Keratinocyte (primary cell): ENCODE results near the gene DPYD.

Source experiments
- EZH2 ChIP-seq: IDR thresholded peaks from one replicate; pipeline ENCODE4 v1.6.1; 2012; ENCODE audit warnings: inconsistent platforms, mild to moderate bottlenecking, low read length, moderate library complexity
- TF ChIP-seq, protein P1 (sequence below), 3 experiments: IDR thresholded peaks in 1 of 3; conservative IDR thresholded peaks in 1 of 3; optimal IDR thresholded peaks in 1 of 3; 2 replicates in 2 of 3; 3 replicates in 1 of 3; pipeline versions ENCODE3 to v1.5.1; 2011; ENCODE audit warnings: low read length in 3 of 3, mild to moderate bottlenecking in 3 of 3, moderate library complexity in 2 of 3, control low read depth in 1 of 3, inconsistent platforms in 1 of 3; ENCODE audit not compliant: insufficient read depth in 2 of 3; ENCODE audit errors: extremely low read depth in 1 of 3

DNA sequence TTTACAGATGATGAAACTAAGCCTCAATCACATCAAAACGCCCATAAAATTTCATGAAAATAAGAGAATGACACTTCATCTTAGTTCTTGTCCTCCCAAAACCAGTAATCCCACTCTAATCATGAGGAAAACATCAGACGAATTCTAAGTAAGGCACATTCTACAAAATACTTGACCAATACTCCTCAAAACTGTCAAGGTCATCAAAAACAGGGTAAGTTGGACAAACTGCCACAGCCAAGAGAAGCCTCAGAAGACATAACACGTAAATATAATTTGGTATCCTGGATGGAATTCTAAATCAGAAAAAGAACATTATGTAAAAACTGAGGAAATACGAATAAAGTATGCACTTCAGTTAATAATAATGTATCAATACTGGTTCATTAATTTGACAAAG is 128.2 kb downstream of the DPYD start:
- TF ChIP-seq, protein P1, sequence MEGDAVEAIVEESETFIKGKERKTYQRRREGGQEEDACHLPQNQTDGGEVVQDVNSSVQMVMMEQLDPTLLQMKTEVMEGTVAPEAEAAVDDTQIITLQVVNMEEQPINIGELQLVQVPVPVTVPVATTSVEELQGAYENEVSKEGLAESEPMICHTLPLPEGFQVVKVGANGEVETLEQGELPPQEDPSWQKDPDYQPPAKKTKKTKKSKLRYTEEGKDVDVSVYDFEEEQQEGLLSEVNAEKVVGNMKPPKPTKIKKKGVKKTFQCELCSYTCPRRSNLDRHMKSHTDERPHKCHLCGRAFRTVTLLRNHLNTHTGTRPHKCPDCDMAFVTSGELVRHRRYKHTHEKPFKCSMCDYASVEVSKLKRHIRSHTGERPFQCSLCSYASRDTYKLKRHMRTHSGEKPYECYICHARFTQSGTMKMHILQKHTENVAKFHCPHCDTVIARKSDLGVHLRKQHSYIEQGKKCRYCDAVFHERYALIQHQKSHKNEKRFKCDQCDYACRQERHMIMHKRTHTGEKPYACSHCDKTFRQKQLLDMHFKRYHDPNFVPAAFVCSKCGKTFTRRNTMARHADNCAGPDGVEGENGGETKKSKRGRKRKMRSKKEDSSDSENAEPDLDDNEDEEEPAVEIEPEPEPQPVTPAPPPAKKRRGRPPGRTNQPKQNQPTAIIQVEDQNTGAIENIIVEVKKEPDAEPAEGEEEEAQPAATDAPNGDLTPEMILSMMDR (optimal IDR thresholded peaks at IDR 0.05 in 1 of 3, IDR thresholded peaks at IDR 0.05 in 1 of 3, conservative IDR thresholded peaks at IDR 0.05 in 1 of 3; ENCODE audit: extremely low read depth in 1 of 3, insufficient read depth in 2 of 3, low read length in 3 of 3): no peak
- TF ChIP-seq EZH2: no peak
